KOPT-K1 (cell line): ENCODE measurements around the gene LRRC4C.
"Not testable (repeated sequence)": the region's sequence is repeated elsewhere in the genome, so short reads cannot be mapped to it uniquely, and the experiment has no call there.

Source experiments
- H3K27ac ChIP-seq: fragments of 200-600 bp; sonication (generic); 2 replicates; pipeline ENCODE4 v1.5.1; 2016; ENCODE audit warnings: antibody characterized with exemption, mild to moderate bottlenecking, low read depth, low read length; ENCODE audit not compliant: poor library complexity, severe bottlenecking
- H3K36me3 ChIP-seq: fragments of 200-600 bp; sonication (generic); 2 replicates; pipeline ENCODE4 v1.5.1; 2017; ENCODE audit warnings: antibody characterized with exemption, mild to moderate bottlenecking, low read length, moderate library complexity; ENCODE audit not compliant: insufficient read depth
- H3K9me3 ChIP-seq: fragments of 200-600 bp; sonication (generic); 2 replicates; pipeline ENCODE4 v1.5.1; 2017; ENCODE audit warnings: antibody characterized with exemption, low read length, mild to moderate bottlenecking; ENCODE audit not compliant: insufficient read depth, poor library complexity, severe bottlenecking

Gene LRRC4C

GRCh38 chr11:40958707-40959106 is 500.7 kb downstream of the LRRC4C start:
- Histone ChIP-seq H3K27ac (no peak overlapping the region), H3K9me3 (no peaks in the 10 kb centered on the region), H3K36me3 (no peaks in the 10 kb centered on the region)

- H3K9me3 ChIP-seq, result no peaks in the 10 kb centered on the region
- H3K27ac ChIP-seq, result no peak overlapping the region
- H3K36me3 ChIP-seq, result no peaks in the 10 kb centered on the region
Measured at GRCh38 chr11:40952479-40952878, 507.0 kb downstream of the LRRC4C start.

GRCh38 chr11:40938002-40938401 is 521.5 kb downstream of the LRRC4C start:
- no peaks in the 10 kb centered on the region for H3K9me3 ChIP-seq
- no peaks in the 10 kb centered on the region for H3K36me3 ChIP-seq
- H3K27ac ChIP-seq, result no peak overlapping the region

- Histone ChIP-seq H3K36me3 (no peaks in the 10 kb centered on the region), H3K27ac (no peak overlapping the region), H3K9me3 (no peaks in the 10 kb centered on the region)
Measured at GRCh38 chr11:40924915-40925314, 534.5 kb downstream of the LRRC4C start.

- Histone ChIP-seq H3K36me3 (no peaks in the 10 kb centered on the region), H3K27ac (no peak overlapping the region), H3K9me3 (no peaks in the 10 kb centered on the region)
Measured at GRCh38 chr11:40921246-40921645, 538.2 kb downstream of the LRRC4C start.

GRCh38 chr11:40910774-40911173 is 548.7 kb downstream of the LRRC4C start:
- not testable (repeated sequence) for H3K9me3 ChIP-seq, H3K27ac ChIP-seq, H3K36me3 ChIP-seq

GRCh38 chr11:40894501-40894900 is 565.0 kb downstream of the LRRC4C start:
- H3K9me3 ChIP-seq, result no peaks in the 10 kb centered on the region
- no peaks in the 10 kb centered on the region for H3K36me3 ChIP-seq
- H3K27ac ChIP-seq, result no peak overlapping the region

- no peak overlapping the region for H3K27ac ChIP-seq
- no peaks in the 10 kb centered on the region for H3K36me3 ChIP-seq
- no peaks in the 10 kb centered on the region for H3K9me3 ChIP-seq
Measured at GRCh38 chr11:40885250-40885954, 574.0 kb downstream of the LRRC4C start.

GRCh38 chr11:40882301-40882700 is 577.2 kb downstream of the LRRC4C start:
- no peak overlapping the region for H3K27ac ChIP-seq
- H3K36me3 ChIP-seq, result no peaks in the 10 kb centered on the region
- H3K9me3 ChIP-seq, result no peaks in the 10 kb centered on the region

- H3K36me3 ChIP-seq, result no peaks in the 10 kb centered on the region
- H3K9me3 ChIP-seq, result no peaks in the 10 kb centered on the region
- no peak overlapping the region for H3K27ac ChIP-seq
Measured at GRCh38 chr11:40879911-40880310, 579.5 kb downstream of the LRRC4C start.

- H3K9me3 ChIP-seq, result no peaks in the 10 kb centered on the region
- H3K36me3 ChIP-seq, result no peaks in the 10 kb centered on the region
- no peak overlapping the region for H3K27ac ChIP-seq
Measured at GRCh38 chr11:40877981-40878380, 581.5 kb downstream of the LRRC4C start.

GRCh38 chr11:40877256-40877655 is 582.2 kb downstream of the LRRC4C start:
- Histone ChIP-seq H3K9me3 (no peaks in the 10 kb centered on the region), H3K27ac (no peak overlapping the region), H3K36me3 (no peaks in the 10 kb centered on the region)

GRCh38 chr11:40867991-40868632 is 591.3 kb downstream of the LRRC4C start:
- Histone ChIP-seq H3K9me3 (no peaks in the 10 kb centered on the region), H3K36me3 (no peaks in the 10 kb centered on the region), H3K27ac (no peak overlapping the region)

- not testable (repeated sequence) for H3K9me3 ChIP-seq, H3K27ac ChIP-seq, H3K36me3 ChIP-seq
Measured at GRCh38 chr11:40857754-40858153, 601.7 kb downstream of the LRRC4C start.

GRCh38 chr11:40842750-40843339 is 616.6 kb downstream of the LRRC4C start:
- H3K36me3 ChIP-seq, result no peaks in the 10 kb centered on the region
- H3K9me3 ChIP-seq, result no peaks in the 10 kb centered on the region
- no peak overlapping the region for H3K27ac ChIP-seq

GRCh38 chr11:40841231-40841630 is 618.2 kb downstream of the LRRC4C start:
- H3K27ac ChIP-seq, result no peak overlapping the region
- no peaks in the 10 kb centered on the region for H3K36me3 ChIP-seq
- no peaks in the 10 kb centered on the region for H3K9me3 ChIP-seq
